ENCODE results near the gene DSG2.

- TF ChIP-seq, protein P1, sequence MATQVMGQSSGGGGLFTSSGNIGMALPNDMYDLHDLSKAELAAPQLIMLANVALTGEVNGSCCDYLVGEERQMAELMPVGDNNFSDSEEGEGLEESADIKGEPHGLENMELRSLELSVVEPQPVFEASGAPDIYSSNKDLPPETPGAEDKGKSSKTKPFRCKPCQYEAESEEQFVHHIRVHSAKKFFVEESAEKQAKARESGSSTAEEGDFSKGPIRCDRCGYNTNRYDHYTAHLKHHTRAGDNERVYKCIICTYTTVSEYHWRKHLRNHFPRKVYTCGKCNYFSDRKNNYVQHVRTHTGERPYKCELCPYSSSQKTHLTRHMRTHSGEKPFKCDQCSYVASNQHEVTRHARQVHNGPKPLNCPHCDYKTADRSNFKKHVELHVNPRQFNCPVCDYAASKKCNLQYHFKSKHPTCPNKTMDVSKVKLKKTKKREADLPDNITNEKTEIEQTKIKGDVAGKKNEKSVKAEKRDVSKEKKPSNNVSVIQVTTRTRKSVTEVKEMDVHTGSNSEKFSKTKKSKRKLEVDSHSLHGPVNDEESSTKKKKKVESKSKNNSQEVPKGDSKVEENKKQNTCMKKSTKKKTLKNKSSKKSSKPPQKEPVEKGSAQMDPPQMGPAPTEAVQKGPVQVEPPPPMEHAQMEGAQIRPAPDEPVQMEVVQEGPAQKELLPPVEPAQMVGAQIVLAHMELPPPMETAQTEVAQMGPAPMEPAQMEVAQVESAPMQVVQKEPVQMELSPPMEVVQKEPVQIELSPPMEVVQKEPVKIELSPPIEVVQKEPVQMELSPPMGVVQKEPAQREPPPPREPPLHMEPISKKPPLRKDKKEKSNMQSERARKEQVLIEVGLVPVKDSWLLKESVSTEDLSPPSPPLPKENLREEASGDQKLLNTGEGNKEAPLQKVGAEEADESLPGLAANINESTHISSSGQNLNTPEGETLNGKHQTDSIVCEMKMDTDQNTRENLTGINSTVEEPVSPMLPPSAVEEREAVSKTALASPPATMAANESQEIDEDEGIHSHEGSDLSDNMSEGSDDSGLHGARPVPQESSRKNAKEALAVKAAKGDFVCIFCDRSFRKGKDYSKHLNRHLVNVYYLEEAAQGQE (IDR thresholded peaks at IDR 0.05; ENCODE audit: insufficient replicate concordance, low read depth) = no peak
- TF ChIP-seq GABPA (IDR thresholded peaks at IDR 0.05; ENCODE audit: low read depth) (no peak), CTCF (IDR thresholded peaks at IDR 0.05; ENCODE audit: insufficient read depth, low read length) (no peak), POLR2AphosphoS5 (IDR thresholded peaks at IDR 0.05; ENCODE audit: low read depth) (no peak), SPI1 (IDR thresholded peaks at IDR 0.05; ENCODE audit: borderline replicate concordance, low read depth) (no peak)
Measured at GRCh38 chr18:31549416-31549815, 51.4 kb downstream of the DSG2 start.
